ENCODE data around the gene TLE3.

The TLE3 gene

DNA sequence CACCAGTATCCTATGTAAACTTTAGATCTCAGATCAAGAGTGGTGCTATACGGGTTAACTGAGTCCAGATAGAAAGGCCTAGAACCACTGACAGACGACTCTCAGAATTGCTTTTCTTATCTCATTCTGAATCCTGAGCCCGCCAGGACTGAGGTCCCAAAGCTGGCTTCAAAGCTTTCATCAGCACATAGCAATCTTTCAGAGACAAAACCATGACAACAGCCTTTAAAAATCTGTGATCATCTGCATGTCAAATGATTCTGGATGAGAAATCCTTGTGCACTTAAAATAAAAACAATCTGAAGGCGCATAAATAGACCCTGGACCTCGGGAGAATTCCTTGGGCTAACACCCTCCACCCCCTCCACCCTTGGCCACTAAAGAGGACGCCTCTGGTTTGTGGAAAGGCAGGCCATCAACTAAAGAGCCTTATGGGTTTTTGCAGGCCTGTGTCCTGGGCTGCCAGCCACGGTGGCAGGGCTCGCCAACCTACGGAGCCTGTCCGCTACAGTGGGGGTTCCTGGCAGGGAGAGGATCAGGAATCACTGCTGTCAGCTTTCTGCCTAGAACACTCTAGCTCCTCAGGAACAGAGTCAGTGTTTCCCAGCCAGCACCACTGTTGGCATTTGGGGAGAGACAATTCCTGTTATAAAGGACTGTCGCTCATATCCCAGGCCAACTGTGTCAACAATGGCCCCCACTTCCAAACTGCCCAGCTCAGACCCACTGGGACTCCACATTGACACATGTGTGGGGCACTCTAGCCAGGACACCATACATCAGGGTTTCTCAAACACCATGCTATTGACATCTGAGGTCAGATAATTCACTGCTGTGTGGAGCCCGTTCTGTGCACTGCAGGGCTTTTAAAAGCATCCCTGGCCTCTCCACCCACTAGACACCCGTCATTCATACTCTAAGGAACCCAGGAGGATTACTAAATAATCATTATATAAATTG, 20.2 kb downstream of the TLE3 start:
- DNase-seq (ENCODE audit: low read depth), result no peak
- H3K4me3 ChIP-seq (ENCODE audit: low read depth, low read length), result no peak overlapping the region
- TF ChIP-seq, protein P1, sequence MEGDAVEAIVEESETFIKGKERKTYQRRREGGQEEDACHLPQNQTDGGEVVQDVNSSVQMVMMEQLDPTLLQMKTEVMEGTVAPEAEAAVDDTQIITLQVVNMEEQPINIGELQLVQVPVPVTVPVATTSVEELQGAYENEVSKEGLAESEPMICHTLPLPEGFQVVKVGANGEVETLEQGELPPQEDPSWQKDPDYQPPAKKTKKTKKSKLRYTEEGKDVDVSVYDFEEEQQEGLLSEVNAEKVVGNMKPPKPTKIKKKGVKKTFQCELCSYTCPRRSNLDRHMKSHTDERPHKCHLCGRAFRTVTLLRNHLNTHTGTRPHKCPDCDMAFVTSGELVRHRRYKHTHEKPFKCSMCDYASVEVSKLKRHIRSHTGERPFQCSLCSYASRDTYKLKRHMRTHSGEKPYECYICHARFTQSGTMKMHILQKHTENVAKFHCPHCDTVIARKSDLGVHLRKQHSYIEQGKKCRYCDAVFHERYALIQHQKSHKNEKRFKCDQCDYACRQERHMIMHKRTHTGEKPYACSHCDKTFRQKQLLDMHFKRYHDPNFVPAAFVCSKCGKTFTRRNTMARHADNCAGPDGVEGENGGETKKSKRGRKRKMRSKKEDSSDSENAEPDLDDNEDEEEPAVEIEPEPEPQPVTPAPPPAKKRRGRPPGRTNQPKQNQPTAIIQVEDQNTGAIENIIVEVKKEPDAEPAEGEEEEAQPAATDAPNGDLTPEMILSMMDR (IDR thresholded peaks at IDR 0.05; ENCODE audit: control insufficient read depth, extremely low read depth, insufficient read depth), result no peak

DNA sequence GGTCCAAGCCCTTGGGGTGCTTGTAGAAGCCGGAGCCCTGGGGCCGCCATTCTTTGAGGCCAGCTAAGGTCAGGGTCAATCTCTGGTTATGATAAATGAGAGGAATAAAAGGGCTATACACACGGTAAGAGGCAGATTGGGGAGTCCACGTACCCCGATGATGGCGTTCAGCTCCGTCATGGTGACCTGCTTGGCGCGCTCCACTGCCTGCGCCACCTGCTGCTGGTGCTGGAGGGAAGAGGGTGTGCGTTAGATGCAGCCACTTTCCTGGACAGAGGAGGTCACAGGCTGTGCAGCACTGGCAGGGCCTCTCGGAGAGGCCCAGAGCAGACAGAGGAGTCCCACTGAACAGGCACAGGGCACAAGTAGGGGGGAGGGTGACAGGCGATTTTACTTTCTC, 23.3 kb downstream of the TLE3 start:
- H3K4me3 ChIP-seq (ENCODE audit: low read depth, low read length), result no peak overlapping the region
- TF ChIP-seq, protein P1 (IDR thresholded peaks at IDR 0.05; ENCODE audit: control insufficient read depth, extremely low read depth, insufficient read depth), result no peak
- no peak for DNase-seq (ENCODE audit: low read depth)

DNA sequence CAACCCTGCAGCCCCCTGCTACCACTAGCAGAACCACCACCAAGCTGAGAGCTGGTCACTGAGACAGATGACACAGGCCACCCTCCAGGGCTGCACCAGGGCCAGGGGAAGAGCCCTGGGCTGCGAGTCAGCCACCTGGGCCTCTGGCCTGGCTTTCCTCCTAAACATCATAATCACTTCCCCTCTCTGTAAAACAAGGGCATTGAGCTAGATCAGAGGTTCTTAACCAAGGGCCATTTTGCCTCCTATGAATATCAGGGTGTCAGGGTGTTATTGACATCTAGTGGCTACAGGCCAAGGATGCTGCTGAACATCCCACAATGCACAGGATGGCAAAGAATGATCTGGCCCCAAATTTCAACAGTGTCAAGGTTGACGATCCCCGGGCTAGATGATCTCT, 25.2 kb downstream of the TLE3 start:
- TF ChIP-seq, protein P1 (IDR thresholded peaks at IDR 0.05; ENCODE audit: control insufficient read depth, extremely low read depth, insufficient read depth), result no peak
- no peak for DNase-seq (ENCODE audit: low read depth)
- no peak overlapping the region for H3K4me3 ChIP-seq (ENCODE audit: low read depth, low read length)

DNA sequence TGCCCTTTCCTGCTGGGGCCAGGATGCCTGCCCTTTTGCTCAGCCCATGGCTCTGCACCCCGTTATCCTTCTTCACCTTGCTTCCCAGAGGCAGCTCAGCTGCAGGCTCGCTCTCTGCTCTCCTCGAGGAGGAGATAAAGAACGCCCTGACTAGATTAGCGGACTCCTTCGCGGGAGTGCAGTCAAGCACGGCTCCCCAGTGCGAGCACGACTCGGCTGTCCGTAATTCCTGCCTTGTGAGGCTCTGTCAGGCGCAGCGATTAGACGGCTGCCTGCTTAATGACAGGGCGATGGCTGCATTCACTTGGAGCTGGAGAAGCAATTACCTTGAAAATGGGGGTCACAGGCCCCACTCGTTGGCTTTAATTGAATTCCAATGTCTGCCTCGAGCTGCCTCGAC, 25.9 kb downstream of the TLE3 start:
- DNase-seq (ENCODE audit: low read depth), result no peak
- TF ChIP-seq, protein P1 (IDR thresholded peaks at IDR 0.05; ENCODE audit: control insufficient read depth, extremely low read depth, insufficient read depth), result no peak

DNA sequence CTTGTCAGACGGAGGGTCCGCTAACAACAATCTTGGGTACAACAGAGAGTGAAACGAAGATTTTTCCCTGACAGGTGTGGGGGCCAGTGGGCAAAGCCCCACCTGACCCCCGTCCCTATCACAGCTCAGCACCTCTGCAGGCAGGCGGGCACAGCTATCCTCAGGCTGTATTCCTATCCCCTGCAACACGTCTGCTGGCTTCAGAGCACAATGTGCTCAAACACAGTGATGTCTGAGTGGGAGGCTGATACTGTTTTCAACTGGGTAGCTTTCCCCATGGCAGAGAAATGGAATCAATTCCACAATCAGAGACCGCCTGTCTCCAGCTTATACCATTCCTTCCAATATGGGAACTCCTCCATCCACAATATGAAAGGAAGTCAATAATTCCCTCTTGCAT, 28.0 kb downstream of the TLE3 start:
- no peak for DNase-seq (ENCODE audit: low read depth)
- TF ChIP-seq, protein P1 (IDR thresholded peaks at IDR 0.05; ENCODE audit: control insufficient read depth, extremely low read depth, insufficient read depth), result no peak
- no peak overlapping the region for H3K4me3 ChIP-seq (ENCODE audit: low read depth, low read length)

More for the DNA sequence above, 25.9 kb downstream of the TLE3 start:
- no peak overlapping the region for H3K4me3 ChIP-seq (ENCODE audit: low read depth, low read length)

DNA sequence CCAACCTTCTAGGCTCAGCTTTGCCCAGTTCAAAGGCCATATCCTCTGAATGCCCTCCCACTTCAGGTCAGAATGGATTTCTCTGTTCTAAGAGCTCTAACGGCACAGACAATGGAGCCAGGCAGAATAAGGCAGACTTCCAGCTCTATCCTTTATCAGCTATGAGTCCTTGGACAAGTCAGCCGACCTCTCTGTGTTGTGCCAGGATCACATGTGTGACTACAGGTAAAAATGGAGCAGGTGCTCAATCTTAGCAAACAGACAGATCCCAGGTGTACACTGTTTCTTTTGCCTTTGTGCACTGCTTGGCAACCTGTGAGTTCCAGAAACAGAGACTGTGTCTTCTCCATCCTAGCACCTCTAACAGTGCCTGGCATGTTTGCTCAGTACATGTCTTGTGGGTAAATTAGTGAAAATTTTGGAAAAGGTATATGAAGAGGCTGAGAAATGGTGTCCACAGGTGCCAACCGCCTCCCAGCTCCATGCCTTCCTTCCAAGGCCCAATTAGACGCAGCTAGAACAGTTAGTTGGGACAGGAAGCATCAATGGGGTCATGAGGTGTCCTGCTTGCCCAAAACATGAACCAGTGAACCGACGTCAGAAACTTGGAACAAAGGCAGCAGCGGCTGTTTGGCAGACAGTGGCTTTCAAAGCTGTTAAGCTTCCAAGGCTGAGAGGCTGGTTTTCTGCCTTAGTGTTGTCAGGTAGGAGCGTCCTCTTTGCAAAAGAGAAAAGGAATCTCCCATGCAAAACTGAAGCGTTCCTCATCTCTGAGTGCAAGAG, 28.7 kb downstream of the TLE3 start:
- DNase-seq (ENCODE audit: low read depth), result no peak
- H3K4me3 ChIP-seq (ENCODE audit: low read depth, low read length), result no peak overlapping the region
- TF ChIP-seq, protein P1 (IDR thresholded peaks at IDR 0.05; ENCODE audit: control insufficient read depth, extremely low read depth, insufficient read depth), result no peak

Measured in LNCaP clone FGC (cell line).